Left renal cortex interstitium (tissue), 4 donors: ENCODE data around the gene TMEM145. TPM values are rescaled to one million over a fixed set of nuclear protein-coding genes. Genes with fewer than 3 reads are reported as not detected.
A peak's percentile ranks its signal among the peaks of the same experiment; 100 is the strongest.
"Not testable (repeated sequence)": the region's sequence is repeated elsewhere in the genome, so short reads cannot be mapped to it uniquely, and the experiment has no call there.

Experiments
- DNase-seq, 4 donors: peaks; one replicate each; pipeline ENCODE4 v3.0.0-alpha.2; 2013; ENCODE audit warnings: low read depth in 4 of 4, low spot score in 2 of 4, missing footprints in 1 of 4
- polyA plus RNA-seq, 4 donors: library from polyadenylated mRNA; unstranded; fragments of 120-200 nt; gene quantifications; one replicate each; pipeline ENCODE4 v1.2.1, GENCODE V29; 2013; ENCODE audit not compliant: insufficient read length in 4 of 4

TMEM145 gene
- 1 to 10 TPM in 1 of 4 donors, under 1 TPM in 3; 0.75 to 1.2 (median 0.90) TPM for polyA plus RNA-seq

- no peak for DNase-seq
Measured at GRCh38 chr19:42313096-42313839, at the start of gene TMEM145. TMEM145 (plus strand) TSS chr19:42313309; CDS start chr19:42313377, 68 bp downstream.

- DNase-seq = not testable (repeated sequence)
Measured at GRCh38 chr19:42266105-42266504, 47.0 kb upstream of the TMEM145 start.

GRCh38 chr19:42266928-42267603, 46.0 kb upstream of the TMEM145 start:
- not testable (repeated sequence) for DNase-seq

- no peak for DNase-seq
Measured at GRCh38 chr19:42267644-42268141, 45.4 kb upstream of the TMEM145 start.

- DNase-seq = peak; percentile 99 to 100 (median 100)
Measured at GRCh38 chr19:42268142-42268703, 44.9 kb upstream of the TMEM145 start.

GRCh38 chr19:42268704-42269477, 44.2 kb upstream of the TMEM145 start, which contains the start of gene CIC:
CIC (plus strand) TSS chr19:42269252; CDS start chr19:42271784, 2,532 bp downstream.
- DNase-seq = peak; percentile 100

GRCh38 chr19:42269478-42270345, 43.4 kb upstream of the TMEM145 start:
- no peak for DNase-seq

- DNase-seq = no peak
Measured at GRCh38 chr19:42270346-42271044, 42.6 kb upstream of the TMEM145 start.

- DNase-seq = no peak
Measured at GRCh38 chr19:42271045-42271419, 42.1 kb upstream of the TMEM145 start.

GRCh38 chr19:42271861-42272534, 41.1 kb upstream of the TMEM145 start:
- DNase-seq = no peak

- DNase-seq = no peak
Measured at GRCh38 chr19:42272535-42272897, 40.6 kb upstream of the TMEM145 start.

- DNase-seq = no peak
Measured at GRCh38 chr19:42272989-42273406, 40.1 kb upstream of the TMEM145 start.

- DNase-seq = no peak
Measured at GRCh38 chr19:42273407-42274064, 39.6 kb upstream of the TMEM145 start.

- DNase-seq = no peak
Measured at GRCh38 chr19:42274065-42274682, 38.9 kb upstream of the TMEM145 start.

- DNase-seq = no peak
Measured at GRCh38 chr19:42275103-42275502, 38.0 kb upstream of the TMEM145 start.

GRCh38 chr19:42275517-42275916, 37.6 kb upstream of the TMEM145 start:
- no peak for DNase-seq

- DNase-seq = no peak
Measured at GRCh38 chr19:42276284-42276683, 36.8 kb upstream of the TMEM145 start.

GRCh38 chr19:42276821-42277220, 36.3 kb upstream of the TMEM145 start:
- no peak for DNase-seq
